ENCODE results near the gene IGF2. TPM values are rescaled to one million over a fixed set of nuclear protein-coding genes. Genes with fewer than 3 reads are reported as not detected.

IGF2 gene
- total RNA-seq, 4 donors from 2014 or later: 1.9 to 15.5 (median 9.5) TPM

GRCh38 chr11:2107941-2108630 lies 31.1 kb downstream of the IGF2 start:
- Histone ChIP-seq H3K4me3 (no peak overlapping the region), H3K9me3 (no peaks in the 10 kb centered on the region), H3K27me3 (no peaks in the 10 kb centered on the region), H3K27ac (no peak overlapping the region), H3K4me1 (no peaks in the 10 kb centered on the region), H3K36me3 (no peaks in the 10 kb centered on the region)
- TF ChIP-seq POLR2A (IDR thresholded peaks at IDR 0.05): no peak
- TF ChIP-seq, protein P1, sequence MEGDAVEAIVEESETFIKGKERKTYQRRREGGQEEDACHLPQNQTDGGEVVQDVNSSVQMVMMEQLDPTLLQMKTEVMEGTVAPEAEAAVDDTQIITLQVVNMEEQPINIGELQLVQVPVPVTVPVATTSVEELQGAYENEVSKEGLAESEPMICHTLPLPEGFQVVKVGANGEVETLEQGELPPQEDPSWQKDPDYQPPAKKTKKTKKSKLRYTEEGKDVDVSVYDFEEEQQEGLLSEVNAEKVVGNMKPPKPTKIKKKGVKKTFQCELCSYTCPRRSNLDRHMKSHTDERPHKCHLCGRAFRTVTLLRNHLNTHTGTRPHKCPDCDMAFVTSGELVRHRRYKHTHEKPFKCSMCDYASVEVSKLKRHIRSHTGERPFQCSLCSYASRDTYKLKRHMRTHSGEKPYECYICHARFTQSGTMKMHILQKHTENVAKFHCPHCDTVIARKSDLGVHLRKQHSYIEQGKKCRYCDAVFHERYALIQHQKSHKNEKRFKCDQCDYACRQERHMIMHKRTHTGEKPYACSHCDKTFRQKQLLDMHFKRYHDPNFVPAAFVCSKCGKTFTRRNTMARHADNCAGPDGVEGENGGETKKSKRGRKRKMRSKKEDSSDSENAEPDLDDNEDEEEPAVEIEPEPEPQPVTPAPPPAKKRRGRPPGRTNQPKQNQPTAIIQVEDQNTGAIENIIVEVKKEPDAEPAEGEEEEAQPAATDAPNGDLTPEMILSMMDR (IDR thresholded peaks at IDR 0.05): no peak
- DNase-seq: no peak

DNA sequence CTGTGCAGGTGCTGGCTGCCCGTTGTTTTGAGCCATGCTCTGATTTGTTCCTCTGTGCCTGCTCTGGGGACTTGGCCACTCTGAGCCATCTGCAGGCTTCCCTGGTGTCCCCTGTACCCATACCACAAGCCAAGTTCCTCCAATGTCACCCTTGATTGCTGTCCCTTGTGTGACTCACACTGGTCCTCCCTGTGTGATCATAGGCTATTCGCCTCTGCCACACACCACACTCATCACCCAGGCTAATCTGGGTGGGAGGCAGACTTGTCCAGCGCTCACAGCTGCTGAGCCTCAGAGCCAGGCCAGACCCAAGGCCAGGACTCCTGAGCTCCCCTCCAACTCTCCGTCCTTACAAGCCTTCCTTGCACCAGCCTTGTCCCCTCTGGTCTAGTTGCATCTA lies 31.7 kb downstream of the IGF2 start:
- TF ChIP-seq, protein P1 (IDR thresholded peaks at IDR 0.05): no peak
- no peak for TF ChIP-seq POLR2A (IDR thresholded peaks at IDR 0.05)
- no peaks in the 10 kb centered on the region for H3K4me1 ChIP-seq
- no peaks in the 10 kb centered on the region for H3K27me3 ChIP-seq
- H3K4me3 ChIP-seq: no peak overlapping the region
- no peak for DNase-seq
- no peaks in the 10 kb centered on the region for H3K9me3 ChIP-seq
- H3K36me3 ChIP-seq: no peaks in the 10 kb centered on the region
- H3K27ac ChIP-seq: no peak overlapping the region

- Histone ChIP-seq H3K27me3 (no peaks in the 10 kb centered on the region), H3K36me3 (no peaks in the 10 kb centered on the region), H3K4me3 (no peak overlapping the region), H3K9me3 (no peaks in the 10 kb centered on the region), H3K4me1 (no peaks in the 10 kb centered on the region), H3K27ac (no peak overlapping the region)
- TF ChIP-seq, protein P1 (IDR thresholded peaks at IDR 0.05): no peak
- TF ChIP-seq POLR2A (IDR thresholded peaks at IDR 0.05): no peak
- DNase-seq: no peak
Measured at GRCh38 chr11:2106583-2107209, 32.5 kb downstream of the IGF2 start.

DNA sequence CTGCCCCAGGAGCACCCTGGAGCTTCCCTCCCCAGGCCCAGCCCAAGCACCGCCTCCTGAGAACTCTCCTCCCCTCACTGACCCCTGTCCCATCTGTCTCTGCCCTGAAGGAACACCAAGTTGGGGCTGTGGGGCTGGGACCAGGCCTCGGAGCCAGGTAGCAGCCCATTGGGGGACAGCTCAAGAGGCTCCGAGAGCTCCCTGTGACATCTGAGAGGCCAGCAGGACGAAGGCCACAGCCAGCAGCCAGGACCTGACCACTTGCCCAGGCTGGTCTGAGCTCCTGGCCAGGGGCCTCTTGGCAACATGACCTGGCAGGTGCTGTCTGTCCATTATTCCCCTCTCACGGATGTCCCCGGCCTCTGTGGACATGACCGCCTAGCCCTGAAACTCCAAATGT lies 33.7 kb downstream of the IGF2 start:
- Histone ChIP-seq H3K36me3 (no peaks in the 10 kb centered on the region), H3K27me3 (no peaks in the 10 kb centered on the region), H3K4me1 (no peaks in the 10 kb centered on the region), H3K4me3 (no peak overlapping the region), H3K9me3 (no peaks in the 10 kb centered on the region), H3K27ac (no peak overlapping the region)
- TF ChIP-seq POLR2A (IDR thresholded peaks at IDR 0.05): no peak
- TF ChIP-seq, protein P1 (IDR thresholded peaks at IDR 0.05): no peak
- DNase-seq: no peak

GRCh38 chr11:2104524-2105440 lies 34.4 kb downstream of the IGF2 start:
- TF ChIP-seq POLR2A (IDR thresholded peaks at IDR 0.05): no peak
- TF ChIP-seq, protein P1 (IDR thresholded peaks at IDR 0.05): no peak
- no peaks in the 10 kb centered on the region for H3K36me3 ChIP-seq
- no peak for DNase-seq
- H3K9me3 ChIP-seq: no peaks in the 10 kb centered on the region
- H3K4me1 ChIP-seq: peaks cover 0 to 5% (median 0%) of the 10 kb centered on the region in 4 donors
- no peak overlapping the region for H3K4me3 ChIP-seq
- H3K27me3 ChIP-seq: no peaks in the 10 kb centered on the region
- H3K27ac ChIP-seq: no peak overlapping the region

Data from Peyer's patch (tissue), 4 donors.